ENCODE data around the gene RAB33B.

- TF ChIP-seq CTCF (tag by site-specific recombination; IDR thresholded peaks at IDR 0.05) (no peak), REST (tag by site-specific recombination; IDR thresholded peaks at IDR 0.05) (no peak), ZNF391 (tag by site-specific recombination; IDR thresholded peaks at IDR 0.05; ENCODE audit: borderline replicate concordance, low read depth) (no peak), ZNF423 (tag by site-specific recombination; IDR thresholded peaks at IDR 0.05) (no peak), ZNF692 (tag by site-specific recombination; IDR thresholded peaks at IDR 0.05) (no peak), SETDB1 (IDR thresholded peaks at IDR 0.05; ENCODE audit: insufficient read length, low read length) (no peak), ZNF768 (tag by site-specific recombination; IDR thresholded peaks at IDR 0.05) (no peak), ZNF112 (tag by site-specific recombination; IDR thresholded peaks at IDR 0.05) (no peak)
Observed at GRCh38 chr4:139524062-139524631, 70.2 kb downstream of the RAB33B start.
